NCI-H2107 treated with DMSO at 0.1 percent for 48 hours (cell line): ENCODE data around the gene ZBP1.

ENCODE experiments used
- DNase-seq: peaks from one replicate; lab custom pipeline; 2025; ENCODE audit not compliant: unreplicated experiment; lab: John Stamatoyannopoulos, UW

The ZBP1 gene

GRCh38 chr20:57620274-57620990, at the start of gene ZBP1:
ZBP1 (minus strand) TSS chr20:57620426; CDS start chr20:57620295, 131 bp downstream.
- peak; percentile 26 for DNase-seq

- no peak for DNase-seq
These were observed 49.4 kb upstream of the ZBP1 start for GRCh38 chr20:57669632-57670031.

- DNase-seq, result no peak
These were observed 47.9 kb upstream of the ZBP1 start for GRCh38 chr20:57667924-57668782.

- no peak for DNase-seq
These were observed 47.2 kb upstream of the ZBP1 start for GRCh38 chr20:57667388-57667787.

- DNase-seq, result no peak
These were observed 46.6 kb upstream of the ZBP1 start for GRCh38 chr20:57666834-57667157.

- DNase-seq, result no peak
These were observed 46.0 kb upstream of the ZBP1 start for GRCh38 chr20:57666106-57666833.

GRCh38 chr20:57665589-57665971, 45.4 kb upstream of the ZBP1 start:
- no peak for DNase-seq

GRCh38 chr20:57664924-57665588, 44.8 kb upstream of the ZBP1 start:
- DNase-seq, result no peak

GRCh38 chr20:57664476-57664875, 44.2 kb upstream of the ZBP1 start:
- DNase-seq, result no peak

- DNase-seq, result no peak
These were observed 43.6 kb upstream of the ZBP1 start for GRCh38 chr20:57663681-57664451.

GRCh38 chr20:57663241-57663640, 43.0 kb upstream of the ZBP1 start:
- DNase-seq, result no peak

- DNase-seq, result no peak
These were observed 42.4 kb upstream of the ZBP1 start for GRCh38 chr20:57662456-57663240.

GRCh38 chr20:57661746-57662455, 41.7 kb upstream of the ZBP1 start:
- no peak for DNase-seq

- no peak for DNase-seq
These were observed 40.9 kb upstream of the ZBP1 start for GRCh38 chr20:57660922-57661745.

- no peak for DNase-seq
These were observed 40.1 kb upstream of the ZBP1 start for GRCh38 chr20:57660181-57660921.

GRCh38 chr20:57659517-57660180, 39.4 kb upstream of the ZBP1 start:
- DNase-seq, result no peak
